Brain microvascular endothelial cell (primary cell): ENCODE measurements around the gene ADGRG1.

Experiments
- DNase-seq: peaks from one replicate; pipeline ENCODE4 v3.0.0-alpha.2; 2020
- H3K27ac ChIP-seq: fragments of 250-450 bp; sonication (Bioruptor Pico); 2 replicates; pipeline ENCODE4 v1.5.1; 2020; ENCODE audit warnings: mild to moderate bottlenecking, moderate library complexity
- H3K27me3 ChIP-seq: fragments of 250-450 bp; sonication (Bioruptor Pico); replicated peaks from 2 replicates; pipeline ENCODE4 v1.5.1; 2020; ENCODE audit warnings: mild to moderate bottlenecking
- H3K36me3 ChIP-seq: fragments of 250-450 bp; sonication (Bioruptor Pico); replicated peaks from 2 replicates; pipeline ENCODE4 v1.5.1; 2020; ENCODE audit warnings: mild to moderate bottlenecking
- H3K4me3 ChIP-seq: 2 replicates; pipeline ENCODE4 v1.5.1; 2011; ENCODE audit warnings: low read depth, mild to moderate bottlenecking, control low read depth, low read length, moderate library complexity
- CTCF ChIP-seq: IDR thresholded peaks from 2 replicates; pipeline ENCODE4 v1.5.1; 2011; ENCODE audit warnings: low read depth, mild to moderate bottlenecking, moderate library complexity, low read length, control low read depth, inconsistent platforms; ENCODE audit errors: missing control alignments
- in situ Hi-C: cut with HindIII; loops from 2 replicates; pipeline ENCODE4 v1.10.0; 2017; ENCODE audit warnings: low sequenced_read_pairs, low pct_ligation_motif_present

Gene ADGRG1

GRCh38 chr16:57697896-57698537 is 69.6 kb downstream of the ADGRG1 start:
- no peaks in the 10 kb centered on the region for H3K36me3 ChIP-seq
- TF ChIP-seq CTCF = no peak
- in situ Hi-C loops = no loop called here
- H3K27ac ChIP-seq = no peak overlapping the region
- no peak overlapping the region for H3K4me3 ChIP-seq
- no peaks in the 10 kb centered on the region for H3K27me3 ChIP-seq
- no peak for DNase-seq

GRCh38 chr16:57698812-57699405 is 70.5 kb downstream of the ADGRG1 start:
- no peak overlapping the region for H3K4me3 ChIP-seq
- no peak overlapping the region for H3K27ac ChIP-seq
- H3K27me3 ChIP-seq = no peaks in the 10 kb centered on the region
- no peaks in the 10 kb centered on the region for H3K36me3 ChIP-seq
- TF ChIP-seq CTCF = no peak
- no peak for DNase-seq
- in situ Hi-C loops = no loop called here

DNA sequence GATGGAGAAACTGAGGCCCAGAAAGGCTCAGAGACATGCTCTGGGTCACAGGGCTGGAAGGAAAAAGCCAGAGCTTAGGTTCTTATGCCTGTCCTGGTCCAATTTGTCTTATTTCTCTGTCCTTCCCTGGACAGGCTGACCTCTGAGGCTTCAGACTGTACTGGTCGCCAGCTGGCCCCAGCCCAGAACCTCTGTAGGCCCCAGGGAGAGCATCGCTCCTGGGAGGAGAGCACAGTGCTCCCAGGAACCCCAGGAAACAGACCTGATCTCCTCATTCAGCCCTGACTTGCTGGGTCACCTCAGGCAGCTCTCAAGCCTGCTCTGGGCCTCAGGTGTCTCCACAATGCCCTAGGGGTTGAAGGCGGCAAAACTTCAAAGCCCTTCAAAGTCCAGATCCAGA is 71.1 kb downstream of the ADGRG1 start:
- Histone ChIP-seq H3K27ac (no peak overlapping the region), H3K4me3 (no peak overlapping the region), H3K27me3 (no peaks in the 10 kb centered on the region), H3K36me3 (no peaks in the 10 kb centered on the region)
- in situ Hi-C loops = no loop called here
- no peak for DNase-seq
- TF ChIP-seq CTCF = no peak

- H3K27ac ChIP-seq = no peak overlapping the region
- H3K4me3 ChIP-seq = no peak overlapping the region
- DNase-seq = no peak
- no peak for TF ChIP-seq CTCF
- in situ Hi-C loops = no loop called here
- no peaks in the 10 kb centered on the region for H3K36me3 ChIP-seq
- no peaks in the 10 kb centered on the region for H3K27me3 ChIP-seq
Observed at GRCh38 chr16:57699899-57700298, 71.5 kb downstream of the ADGRG1 start.

- no peaks in the 10 kb centered on the region for H3K36me3 ChIP-seq
- no peak for DNase-seq
- H3K4me3 ChIP-seq = no peak overlapping the region
- H3K27me3 ChIP-seq = no peaks in the 10 kb centered on the region
- TF ChIP-seq CTCF = no peak
- in situ Hi-C loops = no loop called here
- no peak overlapping the region for H3K27ac ChIP-seq
Observed at GRCh38 chr16:57700781-57701551, 72.5 kb downstream of the ADGRG1 start.
